ENCODE measurements around the gene FMO2. TPM values are rescaled to one million over a fixed set of nuclear protein-coding genes. Genes with fewer than 3 reads are reported as not detected.

FMO2 gene
- total and polyA plus RNA-seq, 2 experiments from 2014 or later: not detected

DNA sequence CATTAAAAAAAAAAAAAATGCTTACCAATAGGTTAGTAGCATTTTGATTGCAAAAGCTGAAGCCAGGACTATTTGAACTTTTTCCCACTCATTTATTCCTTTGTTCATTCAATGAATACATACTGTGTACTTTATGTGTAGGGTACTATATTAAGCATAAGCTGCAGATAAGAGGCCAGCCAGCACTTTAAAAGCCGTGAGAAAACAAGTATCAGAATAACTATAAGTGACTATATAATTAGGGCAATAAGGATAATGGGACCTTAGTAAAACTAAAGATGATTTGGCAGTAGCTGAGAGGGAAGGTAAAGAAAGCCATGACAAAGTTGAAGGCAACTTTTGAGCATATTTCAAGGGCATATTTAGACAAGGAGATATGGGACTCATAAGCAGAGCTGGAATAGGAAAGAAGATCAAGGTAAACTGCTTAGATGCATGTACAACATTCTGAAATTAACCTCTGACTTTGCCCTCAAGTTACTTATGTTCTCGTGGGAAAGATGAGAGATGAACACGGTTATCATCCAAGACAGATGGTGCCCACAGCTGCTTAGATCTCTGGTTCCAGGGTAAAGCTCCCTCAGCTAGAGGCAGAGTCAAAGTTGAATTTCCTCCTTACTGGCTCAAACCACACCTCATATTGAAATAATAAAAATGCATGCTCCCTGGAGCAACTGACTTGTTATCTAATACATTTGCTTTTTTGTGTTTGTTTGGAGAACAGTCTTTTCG lies 44.0 kb upstream of the FMO2 start:
- peak in 1 of 2 donors; percentile 37 for DNase-seq (ENCODE audit: low read depth in 1 of 2, low spot score in 1 of 2)
- TF ChIP-seq, protein P1, sequence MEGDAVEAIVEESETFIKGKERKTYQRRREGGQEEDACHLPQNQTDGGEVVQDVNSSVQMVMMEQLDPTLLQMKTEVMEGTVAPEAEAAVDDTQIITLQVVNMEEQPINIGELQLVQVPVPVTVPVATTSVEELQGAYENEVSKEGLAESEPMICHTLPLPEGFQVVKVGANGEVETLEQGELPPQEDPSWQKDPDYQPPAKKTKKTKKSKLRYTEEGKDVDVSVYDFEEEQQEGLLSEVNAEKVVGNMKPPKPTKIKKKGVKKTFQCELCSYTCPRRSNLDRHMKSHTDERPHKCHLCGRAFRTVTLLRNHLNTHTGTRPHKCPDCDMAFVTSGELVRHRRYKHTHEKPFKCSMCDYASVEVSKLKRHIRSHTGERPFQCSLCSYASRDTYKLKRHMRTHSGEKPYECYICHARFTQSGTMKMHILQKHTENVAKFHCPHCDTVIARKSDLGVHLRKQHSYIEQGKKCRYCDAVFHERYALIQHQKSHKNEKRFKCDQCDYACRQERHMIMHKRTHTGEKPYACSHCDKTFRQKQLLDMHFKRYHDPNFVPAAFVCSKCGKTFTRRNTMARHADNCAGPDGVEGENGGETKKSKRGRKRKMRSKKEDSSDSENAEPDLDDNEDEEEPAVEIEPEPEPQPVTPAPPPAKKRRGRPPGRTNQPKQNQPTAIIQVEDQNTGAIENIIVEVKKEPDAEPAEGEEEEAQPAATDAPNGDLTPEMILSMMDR (IDR thresholded peaks at IDR 0.05; ENCODE audit: low read depth, low read length): no peak
- Histone ChIP-seq H3K4me3 (no peak overlapping the region), H3K9me3 (ENCODE audit: low read depth) (no peaks in the 10 kb centered on the region), H3K36me3 (no peaks in the 10 kb centered on the region), H3K27ac (no peak overlapping the region), H3K4me1 (ENCODE audit: low read depth) (no peaks in the 10 kb centered on the region), H3K27me3 (no peaks in the 10 kb centered on the region)

DNA sequence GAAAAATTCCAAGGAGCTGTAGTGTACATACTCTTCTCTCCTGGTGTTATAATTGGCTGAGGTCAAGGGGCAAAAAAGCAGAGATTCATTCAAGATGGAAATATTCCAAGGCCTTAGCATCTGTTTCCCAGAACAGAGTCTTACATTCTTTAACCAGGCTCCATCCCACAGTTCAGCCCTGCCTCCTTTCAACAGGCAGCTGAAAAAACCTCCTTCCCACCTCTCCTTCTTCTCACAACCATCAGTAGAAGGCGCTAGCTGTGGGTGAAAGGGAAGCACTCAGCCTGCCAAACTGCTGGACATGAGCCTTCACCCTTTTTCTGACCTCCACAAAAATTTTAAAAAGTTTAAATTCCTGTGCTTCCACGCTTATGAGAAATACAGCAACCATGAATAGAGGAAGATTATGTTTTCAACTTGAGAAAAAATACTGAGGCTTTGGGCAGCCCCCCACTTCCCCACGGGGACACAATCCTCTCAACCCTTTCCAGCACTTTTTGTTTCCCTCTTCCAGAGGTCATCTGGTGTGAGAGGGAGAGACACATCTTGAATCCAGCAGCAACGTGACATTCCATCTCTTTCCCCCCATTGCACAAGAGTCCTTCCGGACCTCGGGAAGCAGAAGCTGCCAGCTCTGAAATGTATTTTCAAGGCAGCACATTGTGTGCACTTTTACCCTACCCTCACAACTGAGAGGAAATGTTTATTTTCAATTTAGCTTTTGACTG lies 43.2 kb upstream of the FMO2 start:
- no peaks in the 10 kb centered on the region for H3K27me3 ChIP-seq
- peak in 1 of 2 donors; percentile 100 for DNase-seq (ENCODE audit: low read depth in 1 of 2, low spot score in 1 of 2)
- no peaks in the 10 kb centered on the region for H3K36me3 ChIP-seq
- no peak overlapping the region for H3K27ac ChIP-seq
- TF ChIP-seq, protein P1 (IDR thresholded peaks at IDR 0.05; ENCODE audit: low read depth, low read length): peak; percentile 59
- H3K4me3 ChIP-seq: no peak overlapping the region
- H3K9me3 ChIP-seq (ENCODE audit: low read depth): no peaks in the 10 kb centered on the region
- no peaks in the 10 kb centered on the region for H3K4me1 ChIP-seq (ENCODE audit: low read depth)

DNA sequence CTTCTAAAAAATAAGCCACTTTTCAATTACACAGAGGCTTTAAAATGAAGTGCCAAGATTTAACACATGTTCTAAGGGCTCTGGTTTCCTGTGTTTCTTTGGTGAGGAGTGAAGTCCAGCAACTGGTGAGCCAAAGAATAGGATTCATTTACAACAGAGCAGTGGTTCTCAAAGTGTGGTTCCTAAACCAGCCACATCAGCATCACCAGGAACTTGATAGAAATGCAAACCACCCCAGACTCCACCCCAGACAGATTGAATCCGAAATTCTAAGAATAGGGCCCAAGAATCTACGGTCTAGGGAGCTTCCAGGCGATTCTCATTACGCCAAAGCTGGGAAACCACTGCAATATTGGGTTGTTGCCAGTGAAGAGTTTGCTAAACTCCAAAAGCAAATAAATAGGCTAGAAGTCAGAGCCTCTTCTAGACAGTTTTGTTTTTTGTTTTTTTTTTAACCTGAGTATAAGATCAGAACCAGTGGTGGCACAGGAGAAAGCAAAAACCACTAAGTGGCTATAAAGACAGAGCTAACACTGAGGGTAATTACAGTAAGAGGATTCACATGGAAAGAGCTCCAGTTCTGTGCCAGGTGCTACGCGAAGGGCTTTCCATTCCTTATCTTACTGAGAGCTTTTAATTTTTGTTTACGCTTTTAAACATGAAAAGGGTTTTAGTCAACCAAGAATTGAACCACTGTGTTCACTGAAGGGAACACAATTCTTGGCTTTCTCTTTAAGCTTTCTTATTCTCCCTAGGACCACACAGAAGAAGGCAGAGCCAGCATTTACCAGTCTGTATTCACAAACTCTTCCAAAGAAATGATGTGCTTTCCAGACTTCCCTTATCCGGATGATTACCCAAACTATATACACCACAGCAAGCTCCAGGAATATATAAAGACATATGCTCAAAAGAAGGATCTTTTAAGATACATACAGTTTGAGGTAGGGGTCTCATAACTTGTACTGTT lies 42.4 kb upstream of the FMO2 start:
- H3K27me3 ChIP-seq: no peaks in the 10 kb centered on the region
- H3K9me3 ChIP-seq (ENCODE audit: low read depth): no peaks in the 10 kb centered on the region
- no peaks in the 10 kb centered on the region for H3K4me1 ChIP-seq (ENCODE audit: low read depth)
- no peak overlapping the region for H3K27ac ChIP-seq
- peak in 1 of 2 donors; percentile 98 for DNase-seq (ENCODE audit: low read depth in 1 of 2, low spot score in 1 of 2)
- H3K4me3 ChIP-seq: no peak overlapping the region
- TF ChIP-seq, protein P1 (IDR thresholded peaks at IDR 0.05; ENCODE audit: low read depth, low read length): peak; percentile 3
- H3K36me3 ChIP-seq: no peaks in the 10 kb centered on the region

DNA sequence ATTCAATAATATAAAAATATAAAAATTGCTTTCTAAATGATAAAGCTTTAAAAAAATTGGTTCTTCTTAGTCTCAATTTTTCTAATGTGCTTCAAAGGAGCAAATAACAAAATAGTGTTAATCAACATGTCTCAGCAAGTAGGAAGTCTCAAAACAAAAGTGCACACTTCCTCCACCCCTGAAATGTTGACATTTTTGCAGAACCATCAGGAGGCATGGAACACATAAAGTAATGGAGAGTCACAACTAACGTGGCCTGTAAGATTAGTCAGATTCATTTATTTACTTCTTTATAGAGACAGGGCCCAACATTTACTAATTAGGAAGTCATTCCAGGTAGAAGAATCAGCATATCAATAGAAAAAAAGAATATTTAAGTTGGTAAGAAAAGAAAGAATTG lies 34.9 kb upstream of the FMO2 start:
- TF ChIP-seq, protein P1 (IDR thresholded peaks at IDR 0.05; ENCODE audit: low read depth, low read length): no peak

DNA sequence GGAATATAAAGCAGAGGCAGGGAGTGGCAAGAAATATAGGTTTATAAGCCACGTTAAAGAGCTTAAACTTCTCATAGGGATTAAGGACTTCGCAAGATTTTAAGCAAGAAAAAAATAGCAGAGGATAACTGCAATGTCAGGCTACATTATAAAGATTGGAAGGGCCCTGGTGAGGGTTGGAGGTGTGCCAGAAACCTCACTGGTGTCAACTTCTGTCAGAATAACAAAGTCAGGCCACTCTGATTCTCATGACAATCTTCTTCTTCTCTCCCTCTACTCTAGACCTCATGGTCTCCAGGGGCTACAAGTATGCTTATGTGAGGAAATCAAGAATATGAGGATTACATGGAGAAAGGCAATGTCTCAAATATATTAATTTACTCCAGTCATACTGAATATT lies 32.6 kb upstream of the FMO2 start:
- H3K27me3 ChIP-seq: no peaks in the 10 kb centered on the region
- no peaks in the 10 kb centered on the region for H3K36me3 ChIP-seq
- H3K4me1 ChIP-seq (ENCODE audit: low read depth): no peaks in the 10 kb centered on the region
- no peak overlapping the region for H3K4me3 ChIP-seq
- H3K27ac ChIP-seq: no peak overlapping the region
- TF ChIP-seq, protein P1 (IDR thresholded peaks at IDR 0.05; ENCODE audit: low read depth, low read length): no peak
- DNase-seq (ENCODE audit: low read depth in 1 of 2, low spot score in 1 of 2): no peak
- no peaks in the 10 kb centered on the region for H3K9me3 ChIP-seq (ENCODE audit: low read depth)

More for the DNA sequence above, 34.9 kb upstream of the FMO2 start:
- no peaks in the 10 kb centered on the region for H3K9me3 ChIP-seq (ENCODE audit: low read depth)
- H3K4me1 ChIP-seq (ENCODE audit: low read depth): no peaks in the 10 kb centered on the region
- DNase-seq (ENCODE audit: low read depth in 1 of 2, low spot score in 1 of 2): no peak
- no peaks in the 10 kb centered on the region for H3K27me3 ChIP-seq
- no peak overlapping the region for H3K27ac ChIP-seq
- H3K4me3 ChIP-seq: no peak overlapping the region
- H3K36me3 ChIP-seq: no peaks in the 10 kb centered on the region
